CD14-positive monocyte (primary cell): ENCODE results near the gene RCOR3. TPM values are rescaled to one million over a fixed set of nuclear protein-coding genes. Genes with fewer than 3 reads are reported as not detected.

ENCODE experiments used
- DNase-seq, 3 donors: peaks; one replicate each; pipeline ENCODE4 v3.0.0-alpha.2; 2011 to 2022
- H2AFZ ChIP-seq: 2 replicates; pipeline ENCODE4 v1.6.0; 2012; ENCODE audit warnings: mild to moderate bottlenecking, low read depth, low read length, inconsistent platforms; ENCODE audit not compliant: insufficient read depth, poor library complexity, severe bottlenecking
- H3K27ac ChIP-seq, 2 donors: 1 replicate in 1 of 2; 2 replicates in 1 of 2; pipeline ENCODE4 v1.5.1; 2012 to 2013; ENCODE audit warnings: low read length in 2 of 2, control low read depth in 1 of 2, inconsistent platforms in 1 of 2, low read depth in 1 of 2, mild to moderate bottlenecking in 1 of 2
- H3K27me3 ChIP-seq, 2 donors: one replicate each; pipeline versions ENCODE4 v1.6.0 to v1.6.1; 2011 to 2013; ENCODE audit warnings: low read length in 2 of 2; ENCODE audit not compliant: control insufficient read depth in 2 of 2, insufficient read depth in 2 of 2
- H3K36me3 ChIP-seq, 2 donors: replicated peaks in 1 of 2; 1 replicate in 1 of 2; 2 replicates in 1 of 2; pipeline versions ENCODE4 v1.5.1 to v1.6.1; 2012 to 2013; ENCODE audit warnings: low read length in 2 of 2, control low read depth in 1 of 2, inconsistent platforms in 1 of 2, mild to moderate bottlenecking in 1 of 2; ENCODE audit not compliant: insufficient read depth in 2 of 2, control insufficient read depth in 1 of 2
- H3K4me1 ChIP-seq, 2 donors: 1 replicate in 1 of 2; 2 replicates in 1 of 2; pipeline versions ENCODE4 v1.5.1 to v1.6.1; 2012 to 2013; ENCODE audit warnings: low read length in 2 of 2, control low read depth in 1 of 2, inconsistent platforms in 1 of 2, mild to moderate bottlenecking in 1 of 2, moderate library complexity in 1 of 2; ENCODE audit not compliant: insufficient read depth in 2 of 2, control insufficient read depth in 1 of 2
- H3K4me2 ChIP-seq: replicated peaks from 2 replicates; pipeline ENCODE3; 2012; ENCODE audit warnings: low read length, moderate library complexity, mild to moderate bottlenecking; ENCODE audit not compliant: poor library complexity, severe bottlenecking; ENCODE audit errors: extremely low read depth
- H3K4me3 ChIP-seq, 3 experiments: fragments of 200-600 bp in 1 of 3; sonication (generic) in 1 of 3; replicated peaks in 1 of 3; 1 replicate in 2 of 3; 2 replicates in 1 of 3; pipeline ENCODE4 v1.5.1; 2011 to 2013; ENCODE audit warnings: low read length in 3 of 3, mild to moderate bottlenecking in 3 of 3, control low read depth in 2 of 3, low read depth in 2 of 3, inconsistent platforms in 1 of 3, moderate library complexity in 1 of 3
- H3K79me2 ChIP-seq: 2 replicates; pipeline ENCODE4 v1.6.0; 2012; ENCODE audit warnings: mild to moderate bottlenecking, control low read depth, inconsistent platforms, low read length, moderate library complexity; ENCODE audit not compliant: insufficient read depth
- H3K9ac ChIP-seq: 2 replicates; pipeline ENCODE4 v1.6.0; 2017; ENCODE audit warnings: low read length, mild to moderate bottlenecking; ENCODE audit not compliant: insufficient read depth, poor library complexity, severe bottlenecking
- H3K9me3 ChIP-seq, 2 donors: replicated peaks in 1 of 2; 1 replicate in 1 of 2; 2 replicates in 1 of 2; pipeline versions ENCODE4 v1.5.1 to v1.6.1; 2012 to 2013; ENCODE audit warnings: low read length in 2 of 2, control low read depth in 1 of 2; ENCODE audit not compliant: control insufficient read depth in 1 of 2, insufficient read depth in 1 of 2
- H4K20me1 ChIP-seq: 2 replicates; pipeline ENCODE4 v1.6.0; 2012; ENCODE audit warnings: mild to moderate bottlenecking, low read length, control low read depth, moderate library complexity; ENCODE audit not compliant: insufficient read depth
- H3K27ac Mint-ChIP-seq, 7 donors: one replicate each; pipeline ENCODE4 v1.8.0; 2020; ENCODE audit warnings: mild to moderate bottlenecking in 7 of 7, mixed read lengths in 7 of 7, moderate library complexity in 6 of 7, inconsistent platforms in 2 of 7
- H3K27me3 Mint-ChIP-seq, 3 donors: one replicate each; pipeline ENCODE4 v1.8.0; 2021 to 2022; ENCODE audit warnings: low read depth in 3 of 3, mild to moderate bottlenecking in 3 of 3, mixed read lengths in 3 of 3, moderate library complexity in 3 of 3, inconsistent platforms in 1 of 3
- H3K36me3 Mint-ChIP-seq, 2 donors: one replicate each; pipeline ENCODE4 v1.8.0; 2020; ENCODE audit warnings: mixed read lengths in 2 of 2, inconsistent platforms in 1 of 2, mild to moderate bottlenecking in 1 of 2
- H3K4me1 Mint-ChIP-seq: one replicate; pipeline ENCODE4 v1.8.0; 2020; ENCODE audit warnings: mild to moderate bottlenecking, mixed read lengths
- H3K4me3 Mint-ChIP-seq, 2 donors: one replicate each; pipeline ENCODE4 v1.8.0; 2020; ENCODE audit warnings: mild to moderate bottlenecking in 2 of 2, mixed read lengths in 2 of 2, moderate library complexity in 1 of 2
- H3K9me3 Mint-ChIP-seq, 7 donors: one replicate each; pipeline ENCODE4 v1.8.0; 2020 to 2022; ENCODE audit warnings: mixed read lengths in 7 of 7, mild to moderate bottlenecking in 6 of 7, moderate library complexity in 6 of 7, inconsistent platforms in 2 of 7
- whole genome bisulfite sequencing: methylation state at CpG from one replicate; pipeline ENCODE4 v1.1.5; 2013; ENCODE audit warnings: missing lambda C conversion rate; ENCODE audit not compliant: insufficient coverage; 5-methylcytosine and 5-hydroxymethylcytosine counted together
- intact Hi-C, 2 donors: fragments of 100-400 bp; cut with micrococcal nuclease; formaldehyde crosslinking; loops; one replicate each; pipeline versions ENCODE4 v1.15.0 to v1.15.1; 2023
- polyA minus RNA-seq: library from RNA; depleted of rRNA, polyadenylated mRNA; stranded (reverse); fragments of >200 nt; gene quantifications from 2 replicates; pipeline ENCODE4 v1.2.3, GENCODE V29; 2012
- polyA plus RNA-seq, 3 donors: library from polyadenylated mRNA; depleted of rRNA in 1 of 3; unstranded in 2 of 3; stranded (reverse) in 1 of 3; fragments of 300-500 nt in 2 of 3; fragments of >200 nt in 1 of 3; fragmentation: Illumina TruSeq in 2 of 3; gene quantifications; 1 replicate in 2 of 3; 2 replicates in 1 of 3; pipeline ENCODE4 v1.2.3, GENCODE V29; 2012 to 2021
- total RNA-seq, 12 experiments: library from RNA in 1 of 12; stranded (reverse) in 1 of 12; fragments of 120-200 nt in 1 of 12; gene quantifications; one replicate each; pipeline ENCODE4 v1.2.4 and lab custom pipeline; 2013 to 2026; ENCODE audit warnings: mixed read lengths in 6 of 12, inconsistent platforms in 1 of 12
- TF ChIP-seq, protein P1 (sequence below): fragments of 200-600 bp; IDR thresholded peaks from one replicate; pipeline ENCODE4 v1.8.0; 2022; ENCODE audit warnings: antibody characterized with exemption, mild to moderate bottlenecking

RCOR3 gene
- 24.9 TPM for total RNA-seq (2013)
- polyA plus RNA-seq (10 to 100 TPM; 14.5 to 46.5 (median 21.6) TPM), polyA minus RNA-seq (10.5 and 10.6 TPM in 2 replicates), total RNA-seq (lab: John Stamatoyannopoulos, UW) (11.5 to 46.0 (median 35.3) reads per million in 11 experiments)

DNA sequence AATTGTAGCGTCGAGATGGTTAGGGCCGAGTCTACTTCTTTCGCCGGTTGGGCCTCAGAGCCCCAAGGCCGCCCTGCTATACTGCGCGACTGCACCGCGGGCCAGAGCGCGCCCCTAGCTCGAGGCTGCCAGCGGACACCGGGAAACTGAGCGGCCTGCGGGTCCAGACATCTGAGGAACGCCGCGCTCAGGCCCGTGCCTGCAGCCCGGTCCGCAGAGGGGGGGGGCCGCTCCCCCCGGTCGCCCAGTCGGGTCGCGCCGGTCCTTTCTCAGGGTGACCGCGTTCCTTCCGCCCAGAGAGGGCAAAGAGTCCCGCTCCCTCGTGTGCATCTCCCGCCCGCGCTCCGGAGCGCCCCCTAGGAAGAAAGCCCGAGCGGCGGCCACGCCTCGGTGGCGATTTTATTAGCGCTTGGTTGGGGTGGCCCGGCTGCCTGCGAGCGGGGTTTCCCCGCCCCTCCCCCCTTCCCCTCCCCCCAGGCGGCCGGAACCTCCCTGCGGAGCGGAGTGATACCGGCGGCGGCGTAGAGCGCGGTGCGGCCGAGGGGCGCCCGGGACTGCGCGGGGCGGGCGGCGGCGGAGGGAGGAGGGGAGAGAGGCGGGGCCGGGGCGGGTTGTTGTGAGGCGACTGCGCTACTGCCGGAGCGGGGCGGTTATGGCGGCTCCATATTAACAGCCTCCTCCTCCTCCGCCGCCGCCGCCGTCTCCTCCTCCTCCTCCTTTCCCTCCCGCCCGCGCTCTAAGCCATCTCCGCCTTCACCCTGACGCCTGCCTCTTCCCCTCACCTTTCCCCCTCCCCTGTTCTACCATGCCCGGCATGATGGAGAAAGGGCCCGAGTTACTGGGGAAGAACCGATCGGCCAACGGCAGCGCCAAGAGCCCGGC, at the start of gene RCOR3:
Gene RCOR3, plus strand, starts transcription at position 611 of the 882 bp plus-strand sequence. Its CDS starts 195 bp downstream, at position 806.
- H4K20me1 ChIP-seq: peaks cover 22% of the 10 kb centered on the region
- TF ChIP-seq, protein P1, sequence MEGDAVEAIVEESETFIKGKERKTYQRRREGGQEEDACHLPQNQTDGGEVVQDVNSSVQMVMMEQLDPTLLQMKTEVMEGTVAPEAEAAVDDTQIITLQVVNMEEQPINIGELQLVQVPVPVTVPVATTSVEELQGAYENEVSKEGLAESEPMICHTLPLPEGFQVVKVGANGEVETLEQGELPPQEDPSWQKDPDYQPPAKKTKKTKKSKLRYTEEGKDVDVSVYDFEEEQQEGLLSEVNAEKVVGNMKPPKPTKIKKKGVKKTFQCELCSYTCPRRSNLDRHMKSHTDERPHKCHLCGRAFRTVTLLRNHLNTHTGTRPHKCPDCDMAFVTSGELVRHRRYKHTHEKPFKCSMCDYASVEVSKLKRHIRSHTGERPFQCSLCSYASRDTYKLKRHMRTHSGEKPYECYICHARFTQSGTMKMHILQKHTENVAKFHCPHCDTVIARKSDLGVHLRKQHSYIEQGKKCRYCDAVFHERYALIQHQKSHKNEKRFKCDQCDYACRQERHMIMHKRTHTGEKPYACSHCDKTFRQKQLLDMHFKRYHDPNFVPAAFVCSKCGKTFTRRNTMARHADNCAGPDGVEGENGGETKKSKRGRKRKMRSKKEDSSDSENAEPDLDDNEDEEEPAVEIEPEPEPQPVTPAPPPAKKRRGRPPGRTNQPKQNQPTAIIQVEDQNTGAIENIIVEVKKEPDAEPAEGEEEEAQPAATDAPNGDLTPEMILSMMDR: peak; percentile 68
- Mint-ChIP-seq H3K9me3 (peaks cover 0 to 2% (median 0%) of the 10 kb centered on the region in 7 donors), H3K27me3 (peaks cover 0 to 3% (median 2%) of the 10 kb centered on the region in 3 donors), H3K4me1 (peaks cover 23% of the 10 kb centered on the region), H3K27ac (peak within 1 kb of the TSS; percentile 87 to 97 (median 92)), H3K4me3 (peak within 1 kb of the TSS; percentile 90 to 94), H3K36me3 (peaks cover 2 to 5% of the 10 kb centered on the region in 2 donors)
- no peaks in the 10 kb centered on the region for H3K27me3 ChIP-seq
- peak within 1 kb of the TSS; percentile 79 for H3K9ac ChIP-seq
- peak within 1 kb of the TSS; percentile 96 for H3K4me2 ChIP-seq
- H3K27ac ChIP-seq: peak within 1 kb of the TSS; percentile 90 to 95
- no peaks in the 10 kb centered on the region for H3K9me3 ChIP-seq
- H2AFZ ChIP-seq: peak within 1 kb of the TSS; percentile 98
- DNase-seq: peak; percentile 75 to 85 (median 78)
- H3K36me3 ChIP-seq: peaks cover 4 to 8% of the 10 kb centered on the region in 2 donors
- peaks cover 15 to 27% of the 10 kb centered on the region in 2 donors for H3K4me1 ChIP-seq
- H3K4me3 ChIP-seq: peak within 1 kb of the TSS; percentile 75 to 95 (median 89)
- intact Hi-C loops: no loop called here
- peaks cover 39% of the 10 kb centered on the region for H3K79me2 ChIP-seq
- WGBS: under 1% methylated on average over 69 of the region's 97 CpGs

DNA sequence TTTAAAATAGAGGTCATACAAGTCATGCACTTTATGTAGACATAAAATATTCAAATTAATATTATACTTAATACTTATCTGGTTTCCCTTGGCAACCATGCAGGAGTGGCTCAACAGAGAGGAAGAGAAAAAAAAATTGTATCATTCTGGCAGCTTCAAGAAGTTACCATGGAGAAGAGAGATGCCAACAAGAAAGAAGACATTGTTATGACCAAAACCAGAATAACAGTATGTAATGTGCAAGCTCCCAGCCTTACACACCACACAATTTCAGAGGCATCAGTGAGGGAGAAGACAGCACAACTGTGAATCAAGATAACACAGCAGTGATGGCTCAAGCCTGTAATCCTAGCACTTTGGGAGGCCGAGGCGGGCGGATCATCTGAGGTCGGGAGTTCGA, 49.1 kb upstream of the RCOR3 start:
- no peaks in the 10 kb centered on the region for H3K27me3 ChIP-seq
- Mint-ChIP-seq H3K27ac (no peak overlapping the region), H3K36me3 (no peaks in the 10 kb centered on the region), H3K4me3 (no peak overlapping the region), H3K9me3 (peaks cover under 1 to 18% (median 5%) of the 10 kb centered on the region in 7 donors), H3K27me3 (peaks cover 0 to 2% (median 0%) of the 10 kb centered on the region in 3 donors), H3K4me1 (no peaks in the 10 kb centered on the region)
- no peaks in the 10 kb centered on the region for H3K36me3 ChIP-seq
- no peaks in the 10 kb centered on the region for H3K4me1 ChIP-seq
- no peak overlapping the region for H3K4me3 ChIP-seq
- no peak overlapping the region for H3K27ac ChIP-seq
- WGBS: 90% methylated on average over 2 of the region's 5 CpGs
- no peak for DNase-seq
- H3K9me3 ChIP-seq: no peaks in the 10 kb centered on the region
- H3K79me2 ChIP-seq: no peaks in the 10 kb centered on the region
- no peak overlapping the region for H3K9ac ChIP-seq
- no peak overlapping the region for H3K4me2 ChIP-seq
- no peaks in the 10 kb centered on the region for H4K20me1 ChIP-seq
- TF ChIP-seq, protein P1: no peak
- H2AFZ ChIP-seq: no peak overlapping the region
- intact Hi-C loops: no loop called here
